GM18951 (cell line): ENCODE data around the gene MICAL2.

Experiments
- POLR2A ChIP-seq: IDR thresholded peaks from 4 replicates; pipeline ENCODE4 v1.6.1; 2011; ENCODE audit warnings: mild to moderate bottlenecking; ENCODE audit not compliant: insufficient read length, insufficient read depth; ENCODE audit errors: extremely low read depth
- in situ Hi-C: fragments of 300-500 bp; cut with MboI; formaldehyde crosslinking; loops from one replicate; pipeline ENCODE4 v1.12.0; 2022; ENCODE audit warnings: low sequenced_read_pairs, mixed read lengths, inconsistent platforms; ENCODE audit not compliant: unreplicated experiment

MICAL2 gene

DNA sequence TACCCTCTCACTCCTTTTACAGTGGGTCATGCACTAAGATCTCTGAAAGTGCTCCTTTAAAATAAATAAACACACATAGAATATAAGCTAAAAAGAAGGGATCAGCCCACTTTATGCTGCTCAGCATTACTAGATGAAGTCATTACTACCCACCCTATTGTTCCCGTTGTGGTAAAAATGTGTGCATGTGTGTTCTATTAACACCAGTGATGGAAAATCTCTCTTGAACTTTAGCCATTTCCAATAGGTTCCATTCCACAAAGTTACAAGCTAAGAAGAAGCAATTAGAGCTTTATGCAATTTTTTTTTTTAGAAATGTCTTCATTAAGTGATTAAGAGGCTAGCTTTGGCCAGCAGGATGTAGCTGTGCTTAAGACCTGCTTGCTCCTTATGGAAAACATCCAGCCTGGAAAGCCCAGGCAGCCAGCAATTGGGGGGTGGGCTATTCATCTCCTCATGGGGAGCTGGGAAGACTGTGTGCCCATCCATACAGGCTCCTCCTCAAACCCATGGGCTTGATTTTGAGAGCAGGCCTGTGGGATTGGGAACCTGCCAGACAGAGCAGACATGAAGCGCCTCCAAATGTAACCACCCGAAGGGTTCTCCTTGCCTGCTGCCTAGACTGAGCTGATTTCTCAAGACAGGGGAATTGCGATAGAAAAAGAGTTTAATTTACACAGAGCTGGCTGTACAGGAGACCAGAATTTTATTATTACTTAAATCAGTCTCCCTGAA is 174.1 kb downstream of the MICAL2 start:
- in situ Hi-C loops: loop anchor here (5.0 to 25.0 kb wide), 2 partner anchors 237 to 472 kb away; no protein-coding TSS in a partner anchor

GRCh38 chr11:12285106-12285505 is 174.7 kb downstream of the MICAL2 start:
- in situ Hi-C loops: loop anchor here (25.0 kb wide), 1 partner anchor 473 kb away; no protein-coding TSS in a partner anchor

More for the DNA sequence above, 174.1 kb downstream of the MICAL2 start:
- no peak for TF ChIP-seq POLR2A

DNA sequence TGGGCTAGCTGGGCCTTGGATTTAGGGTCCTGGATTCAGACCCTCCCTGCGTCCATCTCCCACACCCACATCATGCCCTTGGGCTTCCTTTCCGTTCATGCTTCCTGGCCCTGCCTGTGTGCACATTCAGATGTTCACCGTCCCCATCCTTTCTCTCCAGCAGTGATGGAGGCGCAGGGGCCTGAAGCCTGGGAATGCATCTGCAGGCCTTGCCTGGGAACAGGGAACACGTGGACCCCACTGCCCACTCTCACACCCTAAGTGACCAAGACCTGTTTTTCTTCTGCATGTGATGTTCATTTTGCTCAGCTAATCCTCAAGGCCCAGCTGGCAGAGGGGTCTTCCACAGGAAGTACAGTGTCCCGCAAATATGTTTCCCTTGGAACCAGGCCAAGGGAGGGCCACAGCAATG is 175.4 kb downstream of the MICAL2 start:
- no peak for TF ChIP-seq POLR2A
- in situ Hi-C loops: loop anchor here (25.0 kb wide), 1 partner anchor 474 kb away; no protein-coding TSS in a partner anchor

More at GRCh38 chr11:12285106-12285505, 174.7 kb downstream of the MICAL2 start:
- no peak for TF ChIP-seq POLR2A

DNA sequence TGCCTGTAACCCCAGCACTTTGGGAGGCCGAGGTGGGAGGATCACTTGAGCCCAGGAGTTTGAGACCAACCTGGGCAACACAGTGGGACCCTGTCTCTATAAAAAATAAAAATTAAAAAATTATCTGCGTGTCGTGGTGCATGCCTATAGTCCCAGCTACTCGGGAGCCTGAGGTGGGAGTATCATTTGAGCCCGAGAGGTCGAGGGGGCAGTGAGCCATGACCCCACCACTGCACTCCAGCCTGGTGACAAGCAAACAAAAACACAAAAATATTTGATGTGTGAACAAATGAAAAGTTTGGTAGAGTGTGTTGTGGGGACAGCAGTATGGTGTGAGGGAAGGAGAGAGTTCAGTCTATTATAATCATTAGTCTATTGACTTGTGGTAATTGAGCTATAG is 176.2 kb downstream of the MICAL2 start:
- no peak for TF ChIP-seq POLR2A

DNA sequence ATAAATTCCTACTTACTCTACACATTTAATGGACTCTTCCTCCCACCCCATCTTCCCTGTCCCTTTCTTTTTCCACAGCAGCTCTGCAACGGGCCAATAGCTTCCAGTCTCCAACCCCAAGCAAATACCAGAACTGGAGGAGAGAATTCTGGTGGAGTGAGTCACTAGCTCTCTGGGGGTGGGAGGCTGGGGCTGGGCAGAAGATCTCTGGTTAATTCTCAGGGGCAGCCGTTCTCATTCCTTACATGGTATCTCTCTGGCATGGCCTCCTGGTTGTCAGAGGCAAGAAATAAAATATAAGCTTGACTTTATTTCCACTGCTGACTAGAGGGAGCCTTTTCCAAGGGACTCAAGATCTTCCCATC is 176.6 kb downstream of the MICAL2 start:
- in situ Hi-C loops: loop anchor here (25.0 kb wide), 1 partner anchor 475 kb away; no protein-coding TSS in a partner anchor
- TF ChIP-seq POLR2A: no peak

More for the DNA sequence above, 176.2 kb downstream of the MICAL2 start:
- in situ Hi-C loops: loop anchor here (25.0 kb wide), 1 partner anchor 474 kb away; no protein-coding TSS in a partner anchor

GRCh38 chr11:12287374-12288211 is 177.2 kb downstream of the MICAL2 start:
- in situ Hi-C loops: loop anchor here (25.0 kb wide), 1 partner anchor 475 kb away; no protein-coding TSS in a partner anchor
- no peak for TF ChIP-seq POLR2A

GRCh38 chr11:12288212-12288930 is 178.0 kb downstream of the MICAL2 start:
- in situ Hi-C loops: loop anchor here (25.0 kb wide), 1 partner anchor 476 kb away; no protein-coding TSS in a partner anchor

GRCh38 chr11:12288931-12289666 is 178.7 kb downstream of the MICAL2 start:
- no peak for TF ChIP-seq POLR2A
- in situ Hi-C loops: loop anchor here (25.0 kb wide), 1 partner anchor 477 kb away; no protein-coding TSS in a partner anchor

More at GRCh38 chr11:12288212-12288930, 178.0 kb downstream of the MICAL2 start:
- no peak for TF ChIP-seq POLR2A

GRCh38 chr11:12289667-12290476 is 179.5 kb downstream of the MICAL2 start:
- no peak for TF ChIP-seq POLR2A
- in situ Hi-C loops: loop anchor here (25.0 kb wide), 1 partner anchor 478 kb away; no protein-coding TSS in a partner anchor

DNA sequence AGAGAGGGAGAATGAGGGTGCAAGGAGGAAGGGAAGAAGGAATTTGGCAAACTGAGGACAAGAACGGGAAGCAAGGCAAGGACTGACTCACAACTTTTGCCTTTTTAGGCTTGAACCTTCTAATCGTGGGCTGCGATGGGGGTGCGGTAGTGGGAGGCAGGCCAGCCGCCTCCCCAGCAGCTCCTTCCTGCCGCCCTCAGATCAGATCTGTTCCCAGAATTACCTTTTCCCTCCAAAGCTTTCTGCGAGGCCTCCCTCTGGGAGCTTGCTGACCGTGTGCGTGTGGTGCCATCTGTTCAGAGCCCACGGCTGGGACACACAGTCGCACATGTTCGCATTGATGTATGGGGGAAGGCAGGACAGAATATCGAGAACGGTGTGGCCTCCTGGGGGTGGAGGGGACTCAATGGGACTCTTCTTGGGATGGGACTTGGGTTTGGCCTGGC is 180.1 kb downstream of the MICAL2 start:
- in situ Hi-C loops: loop anchor here (25.0 kb wide), 1 partner anchor 478 kb away; no protein-coding TSS in a partner anchor
- no peak for TF ChIP-seq POLR2A

GRCh38 chr11:12291313-12291712 is 180.9 kb downstream of the MICAL2 start:
- TF ChIP-seq POLR2A: no peak
- in situ Hi-C loops: loop anchor here (25.0 kb wide), 1 partner anchor 479 kb away; no protein-coding TSS in a partner anchor
